GM18526 (cell line): Measurements from ENCODE around the gene FBLN7.

Source experiments
- POLR2A ChIP-seq: IDR thresholded peaks from 3 replicates; pipeline ENCODE4 v1.6.1; 2011; ENCODE audit not compliant: insufficient read length; ENCODE audit errors: extremely low read depth

Gene FBLN7

DNA sequence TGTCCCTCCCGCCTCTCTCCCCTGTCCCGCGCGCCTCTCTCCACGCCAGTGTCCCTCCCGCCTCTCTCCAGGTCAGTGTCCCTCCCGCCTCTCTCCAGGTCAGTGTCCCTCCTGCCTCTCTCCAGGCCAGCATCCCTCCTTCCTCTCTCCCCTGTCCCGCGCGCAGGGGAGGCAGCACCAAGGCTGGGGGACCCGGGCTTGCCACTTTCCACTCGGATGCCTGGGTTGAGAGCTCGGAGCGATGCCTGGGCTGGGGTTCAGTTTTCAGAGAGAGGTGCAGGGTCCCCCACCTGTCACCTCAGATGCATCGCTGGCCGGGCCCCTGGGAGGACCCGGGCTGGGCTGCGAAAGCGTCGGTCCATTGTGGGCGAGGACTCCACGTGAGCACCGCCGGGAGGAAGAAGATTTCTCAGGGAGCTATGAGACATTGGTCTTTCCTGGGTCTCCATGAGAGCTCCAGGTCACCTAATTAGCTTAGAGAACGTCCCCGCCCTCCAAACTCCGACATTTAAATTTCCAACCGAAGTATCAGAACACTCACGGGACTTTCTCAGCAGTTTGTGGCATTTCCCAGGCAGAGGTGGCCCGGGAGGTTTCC, 2.1 kb downstream of the FBLN7 start:
- TF ChIP-seq POLR2A, result no peak

DNA sequence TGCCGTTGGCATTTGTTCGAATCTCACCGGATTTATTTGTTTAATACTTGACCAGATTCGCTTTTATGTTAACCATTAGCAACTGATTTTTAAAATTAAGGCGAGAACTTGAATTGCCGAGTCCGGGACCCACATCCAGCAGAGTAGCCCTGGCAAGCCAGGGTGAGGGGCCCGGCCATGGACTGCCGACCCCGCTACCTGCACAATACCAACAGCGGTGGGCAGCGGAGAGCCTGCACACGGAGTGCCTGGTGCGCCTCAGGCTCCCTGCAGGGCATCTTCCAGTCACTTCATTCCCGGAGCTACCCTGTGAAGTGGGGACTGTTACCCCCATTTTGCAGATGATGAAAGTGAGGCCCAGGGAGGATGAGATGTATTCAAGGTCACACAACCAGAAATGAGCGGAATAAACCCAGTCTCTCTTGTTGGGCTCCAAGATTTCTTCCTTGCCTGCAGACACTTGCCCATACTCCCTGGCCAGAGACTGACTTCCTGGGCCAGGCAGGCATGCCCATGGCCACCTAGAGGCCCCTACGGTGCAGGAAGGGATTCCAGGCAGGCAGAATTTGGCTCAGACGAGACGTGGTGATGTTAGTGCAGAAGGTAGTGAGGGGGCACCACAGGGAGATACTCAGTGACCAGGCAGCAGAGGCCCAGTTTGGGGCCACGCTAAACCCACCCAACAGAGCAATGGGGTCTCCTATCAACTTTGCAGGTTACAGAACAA, 2.9 kb downstream of the FBLN7 start:
- TF ChIP-seq POLR2A, result no peak

DNA sequence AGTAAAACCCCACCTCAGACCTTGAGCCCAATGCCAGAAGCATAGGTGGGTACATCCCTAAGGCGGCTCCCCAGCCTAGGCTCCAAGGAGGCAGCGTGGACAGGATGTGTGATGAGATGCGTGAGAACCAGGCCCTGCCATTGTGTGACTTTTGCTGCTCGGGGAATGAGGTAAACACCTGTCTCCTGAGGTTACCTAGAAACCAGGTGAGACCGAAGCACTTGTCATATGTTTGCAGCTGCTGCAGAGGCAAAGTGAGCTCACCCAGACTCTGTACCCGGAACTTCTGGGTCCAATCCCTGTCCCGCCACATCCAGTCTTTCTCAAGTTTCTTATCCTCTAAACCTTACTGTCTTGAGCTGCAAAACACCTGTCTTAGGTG, 3.4 kb downstream of the FBLN7 start:
- TF ChIP-seq POLR2A, result no peak

DNA sequence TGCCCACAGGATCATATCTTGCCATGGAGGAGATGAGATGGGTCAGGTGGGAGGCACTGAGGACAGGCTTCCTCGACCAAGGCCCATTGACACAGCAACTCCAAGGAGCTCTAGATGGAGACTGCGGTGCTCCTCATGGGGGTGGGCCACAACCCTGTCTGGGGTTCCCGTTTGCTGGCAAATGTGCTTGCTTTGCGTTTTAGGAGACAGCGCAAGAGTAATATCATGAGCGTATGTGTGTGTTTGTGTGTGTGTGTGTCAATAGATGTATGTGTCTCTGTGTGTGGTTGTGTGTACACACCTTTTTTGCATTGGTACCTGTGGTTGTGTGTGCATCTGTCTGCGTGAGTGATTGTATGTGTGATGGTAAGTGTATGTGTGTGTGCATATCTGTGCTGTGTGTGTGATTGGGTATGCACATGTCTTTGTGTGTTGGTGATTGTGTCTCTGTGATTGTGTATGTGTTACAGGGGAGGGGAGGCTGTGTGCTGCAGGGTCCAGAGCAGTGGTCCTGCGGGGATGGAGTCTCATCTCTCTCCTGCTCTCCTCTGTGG, 4.4 kb downstream of the FBLN7 start:
- no peak for TF ChIP-seq POLR2A

DNA sequence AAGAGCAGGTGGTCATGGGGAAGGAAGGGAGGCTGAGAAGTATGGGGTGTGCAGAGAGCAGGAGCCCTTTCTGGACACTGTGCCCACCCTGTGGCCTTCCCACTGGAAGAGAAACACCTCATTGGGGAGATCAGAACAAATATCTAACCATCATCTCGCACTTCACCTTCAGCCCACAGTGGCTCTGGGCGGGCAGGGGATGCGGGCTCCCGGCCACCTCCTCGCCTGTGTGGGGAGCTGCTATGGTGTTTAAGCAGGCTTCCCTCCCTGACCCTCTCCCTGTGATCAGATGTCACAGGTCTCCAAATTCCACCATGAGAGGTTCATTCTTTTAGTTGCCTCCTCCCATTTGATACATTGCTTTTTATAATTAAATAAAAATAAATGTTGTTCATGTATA, 5.0 kb downstream of the FBLN7 start:
- no peak for TF ChIP-seq POLR2A

DNA sequence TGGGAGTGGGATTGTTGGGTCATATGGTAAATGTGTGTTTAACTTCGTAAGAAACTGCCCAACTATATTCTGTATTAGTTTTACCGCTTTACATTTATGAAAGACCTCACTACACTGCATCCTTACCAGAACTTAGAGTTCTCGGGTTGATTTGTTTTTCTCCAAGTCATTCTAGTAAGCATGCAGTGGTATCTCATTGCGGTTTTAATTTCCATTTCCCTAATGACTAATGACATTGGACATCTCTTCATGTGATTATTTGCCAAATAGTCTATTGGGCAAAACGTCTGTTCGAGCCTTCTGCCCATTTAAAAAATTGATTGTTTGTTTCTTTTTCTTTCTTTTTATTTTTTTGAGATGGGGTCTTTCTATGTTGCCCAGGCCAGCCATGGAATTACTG, 6.8 kb downstream of the FBLN7 start:
- no peak for TF ChIP-seq POLR2A

DNA sequence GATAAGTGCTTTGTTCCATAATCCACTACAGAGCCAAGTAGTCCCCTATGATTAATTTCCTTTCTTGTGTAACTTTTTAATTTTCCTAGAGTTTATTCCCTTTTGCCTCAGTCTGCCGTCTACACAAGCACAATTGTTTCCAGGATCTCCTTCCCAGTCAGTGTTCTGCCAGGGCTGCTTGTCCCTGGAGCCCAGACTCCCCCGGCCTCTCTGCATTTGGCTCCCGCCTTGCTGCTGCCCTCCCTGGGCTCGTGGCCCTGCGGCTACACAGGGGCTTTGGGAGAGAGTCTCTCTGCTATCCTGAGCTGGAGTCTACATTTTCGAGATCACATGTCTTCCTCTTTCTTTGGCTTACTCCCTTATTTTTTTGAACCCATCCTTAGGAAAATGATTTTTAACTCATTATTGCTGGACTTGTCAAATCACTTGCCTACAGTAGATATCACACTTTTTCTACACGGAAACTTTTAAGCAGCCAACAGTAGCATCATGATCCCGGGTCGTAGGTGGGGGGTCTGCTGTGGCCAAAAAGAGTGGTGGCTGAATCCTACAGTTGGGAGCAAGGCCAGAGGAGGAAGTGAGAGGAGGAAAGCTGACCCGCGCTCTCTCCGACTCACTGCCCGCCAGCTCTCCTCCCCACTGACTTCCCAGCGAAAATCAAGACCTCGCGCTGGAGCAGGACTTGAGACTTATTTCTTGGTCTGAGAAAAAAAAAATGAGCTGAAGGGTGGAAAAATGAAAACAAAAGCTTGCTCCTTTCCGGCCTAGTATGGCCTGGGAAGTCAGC, 9.4 kb downstream of the FBLN7 start:
- no peak for TF ChIP-seq POLR2A

DNA sequence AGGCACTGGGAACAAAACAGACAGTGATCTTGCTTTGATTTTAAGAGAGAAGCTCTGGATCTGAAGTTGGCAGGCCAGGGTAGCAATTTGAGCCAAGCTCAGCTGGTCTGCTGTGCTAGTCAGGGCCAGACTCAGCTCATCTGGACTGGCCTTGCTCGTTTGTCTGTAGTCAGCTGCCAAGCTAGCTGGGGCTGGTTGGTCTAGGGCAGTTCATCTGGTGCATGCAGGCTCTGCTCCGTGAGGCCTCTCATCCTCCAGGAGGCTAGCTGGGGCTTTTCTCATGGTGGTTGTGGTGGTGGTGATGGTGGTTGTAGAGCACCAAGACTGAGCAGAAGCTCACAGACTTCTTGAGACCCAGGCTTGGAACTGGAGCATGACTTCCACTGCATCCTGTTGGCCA, 10.3 kb downstream of the FBLN7 start:
- TF ChIP-seq POLR2A, result no peak

DNA sequence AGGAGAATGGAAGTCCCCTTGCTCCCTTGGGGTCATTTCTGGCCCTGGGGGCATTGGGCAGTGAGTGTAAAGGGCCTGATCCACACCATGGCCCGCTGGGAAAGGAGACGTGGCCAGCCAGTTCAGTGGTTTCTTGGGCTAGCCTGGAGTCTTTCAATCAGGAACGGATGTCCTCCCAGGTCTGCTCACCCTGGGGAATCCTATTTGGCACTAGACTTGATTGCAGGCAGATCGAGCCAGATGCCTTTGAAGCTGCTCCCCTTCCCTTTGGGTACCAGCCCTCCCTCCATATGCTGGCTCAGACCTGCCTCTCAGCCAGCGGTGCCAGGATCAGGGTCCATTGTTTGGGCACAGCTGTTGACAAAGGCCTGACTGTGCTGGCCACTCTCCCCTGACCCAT, 11.0 kb downstream of the FBLN7 start:
- no peak for TF ChIP-seq POLR2A

DNA sequence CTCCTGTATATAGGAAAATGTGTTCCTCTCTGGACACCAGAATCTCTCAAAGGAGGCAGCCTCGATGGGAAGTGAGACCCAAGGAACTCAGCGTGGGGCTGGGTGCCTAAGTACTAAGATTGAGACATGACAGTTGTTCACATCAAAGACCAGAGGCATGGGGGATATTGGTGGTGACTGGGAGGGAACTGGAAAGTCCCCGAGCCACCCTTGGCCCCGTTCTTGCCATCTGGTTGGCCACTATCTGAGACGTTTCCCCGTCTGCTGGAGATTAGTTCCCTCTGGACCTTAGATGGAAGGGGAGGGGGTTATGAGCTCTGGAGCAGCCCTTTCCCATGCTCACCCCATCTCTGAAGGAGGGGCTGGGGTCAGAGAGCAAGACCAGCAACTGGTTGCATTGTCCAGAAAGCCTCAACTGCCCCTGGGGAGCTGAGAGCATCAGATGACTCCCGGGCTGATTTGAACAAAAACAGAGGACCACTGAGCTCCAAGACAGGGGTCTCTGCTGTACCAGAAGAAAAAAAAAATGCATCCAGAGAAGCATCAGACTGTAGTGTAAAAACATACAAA, 11.8 kb downstream of the FBLN7 start:
- TF ChIP-seq POLR2A, result no peak

DNA sequence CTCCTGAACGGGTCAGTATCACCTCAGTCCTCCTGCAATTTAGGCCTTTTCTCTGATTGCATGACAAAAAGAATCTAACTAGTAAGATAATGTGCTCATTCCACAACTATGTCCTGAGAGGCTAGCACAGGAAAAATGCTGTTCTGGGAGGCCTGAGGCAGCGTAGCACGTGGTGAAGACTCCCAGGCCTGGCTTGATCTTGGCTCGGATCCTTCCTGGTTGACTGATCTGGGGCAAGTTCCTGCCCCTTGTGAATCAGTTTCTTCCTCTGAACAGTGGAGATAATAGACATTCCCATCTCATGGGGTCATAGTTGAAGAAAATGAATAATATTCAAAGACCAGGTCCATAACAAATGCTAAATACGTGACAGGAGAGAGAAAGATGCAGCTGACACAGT, 12.3 kb downstream of the FBLN7 start:
- TF ChIP-seq POLR2A, result no peak

DNA sequence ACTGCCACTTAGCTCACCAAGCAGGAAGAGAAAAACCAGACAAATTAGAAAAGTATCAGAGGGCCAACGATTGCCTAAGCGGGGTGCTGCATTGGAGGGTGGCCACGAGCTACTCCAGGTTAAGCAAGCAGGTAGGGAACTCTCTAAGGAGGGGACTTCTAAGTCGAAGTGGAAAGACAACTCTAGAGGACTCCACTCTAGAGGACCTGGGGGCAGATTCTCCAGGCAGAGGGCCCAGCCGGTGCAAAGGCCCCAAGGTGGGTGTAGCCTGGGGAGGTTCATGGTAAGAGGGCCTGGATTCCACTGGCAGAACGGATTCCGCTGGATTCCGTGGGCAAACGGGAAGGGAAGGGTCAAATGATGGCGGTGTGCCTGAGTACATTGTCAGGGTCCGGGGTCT, 12.7 kb downstream of the FBLN7 start:
- no peak for TF ChIP-seq POLR2A

DNA sequence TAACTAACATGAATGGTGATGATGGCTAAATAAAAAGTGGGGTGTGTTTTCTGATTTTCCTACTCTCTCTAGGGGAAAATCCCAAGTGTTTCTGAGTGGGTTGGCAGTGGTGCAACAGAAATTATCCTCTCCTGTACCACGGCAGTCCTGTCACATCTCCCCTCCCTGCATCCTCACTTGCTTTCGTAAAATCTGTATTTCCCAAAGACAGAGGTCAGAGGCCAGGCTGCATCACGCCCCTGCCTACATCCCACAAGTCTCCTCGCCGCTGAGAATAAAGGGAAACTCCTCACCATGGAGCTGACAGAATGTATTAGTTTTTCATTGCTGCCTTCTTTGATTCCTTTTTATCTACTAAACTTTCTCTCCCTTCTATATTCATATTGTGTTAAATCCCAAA, 13.1 kb downstream of the FBLN7 start:
- no peak for TF ChIP-seq POLR2A

DNA sequence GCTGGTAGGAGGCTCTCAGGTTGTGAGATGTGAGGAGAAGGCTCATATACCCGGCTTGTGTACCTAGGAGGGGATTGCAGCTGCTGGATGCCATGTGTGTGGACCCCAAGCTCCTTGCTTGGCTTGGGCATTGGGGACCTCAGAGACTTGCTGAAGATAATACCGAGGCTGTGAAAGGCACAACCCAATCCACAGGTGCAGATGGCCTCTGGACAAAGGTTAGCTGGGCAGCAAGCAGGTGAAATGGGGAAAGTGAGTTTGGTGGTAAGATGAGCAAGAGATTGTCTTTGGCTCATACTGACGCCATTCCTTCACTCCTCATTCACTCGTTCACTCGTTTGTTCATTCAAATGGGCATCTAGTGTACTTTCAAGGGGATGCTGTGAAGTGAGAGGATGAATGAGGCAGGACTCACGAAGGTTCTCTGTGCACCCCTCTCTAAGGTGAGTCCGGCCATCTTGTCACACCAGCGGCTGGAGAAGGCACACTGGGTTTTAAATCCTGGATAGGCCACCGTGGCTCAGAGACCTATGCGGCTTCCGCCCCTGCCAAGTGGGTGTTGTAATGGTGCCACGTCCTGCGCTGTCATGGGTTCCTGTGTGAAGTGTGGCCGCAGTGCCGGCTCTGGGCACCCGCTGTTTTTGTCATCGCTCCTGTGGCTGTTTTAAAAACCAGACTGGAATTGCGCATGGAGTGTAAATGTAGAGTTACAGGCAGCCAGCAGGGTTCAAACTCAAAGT, 13.7 kb downstream of the FBLN7 start:
- no peak for TF ChIP-seq POLR2A
